C4-2B (cell line): ENCODE measurements around the gene FOXO3.

Source experiments
- H3K27ac ChIP-seq: fragments of 450-650 bp; 2 replicates; pipeline ENCODE4 v1.5.1; 2017
- CTCF ChIP-seq: fragments of 450-650 bp; conservative IDR thresholded peaks from 2 replicates; pipeline ENCODE4 v1.5.1; 2017; ENCODE audit warnings: mild to moderate bottlenecking
- ZFX ChIP-seq: fragments of 450-650 bp; IDR thresholded peaks from 2 replicates; pipeline ENCODE4 v1.6.1; 2017

The FOXO3 gene

GRCh38 chr6:108557494-108558371 lies 3.0 kb upstream of the FOXO3 start:
- H3K27ac ChIP-seq: peak overlapping the region; percentile 94

GRCh38 chr6:108558372-108559096 lies 2.2 kb upstream of the FOXO3 start:
- H3K27ac ChIP-seq: peak overlapping the region; percentile 94
- no peak for TF ChIP-seq CTCF
- TF ChIP-seq ZFX: no peak

More at GRCh38 chr6:108557494-108558371, 3.0 kb upstream of the FOXO3 start:
- peak; percentile 33; the same call in 1 of the 2 replicates for TF ChIP-seq ZFX
- TF ChIP-seq CTCF: peak; percentile 17; the same call in 1 of the 2 replicates

- peak overlapping the region; percentile 94 for H3K27ac ChIP-seq
- TF ChIP-seq ZFX (no peak), CTCF (no peak)
Observed at GRCh38 chr6:108559097-108559883, 1.4 kb upstream of the FOXO3 start.

- H3K27ac ChIP-seq: peak overlapping the region; percentile 94
Observed at GRCh38 chr6:108559884-108560462, 744 bp upstream of the FOXO3 start.

GRCh38 chr6:108561309-108561647 lies 561 bp downstream of the FOXO3 start:
- peak overlapping the region; percentile 94 for H3K27ac ChIP-seq

More at GRCh38 chr6:108559884-108560462, 744 bp upstream of the FOXO3 start:
- TF ChIP-seq CTCF: no peak
- no peak for TF ChIP-seq ZFX

GRCh38 chr6:108561742-108562502 lies 1.2 kb downstream of the FOXO3 start:
- TF ChIP-seq ZFX (no peak; the same call in 1 of the 2 replicates), CTCF (no peak)
- peak overlapping the region; percentile 94 for H3K27ac ChIP-seq

GRCh38 chr6:108562503-108562993 lies 1.8 kb downstream of the FOXO3 start:
- H3K27ac ChIP-seq: peak overlapping the region; percentile 94
- TF ChIP-seq ZFX (no peak), CTCF (no peak)
